Endothelial cell of umbilical vein (primary cell): ENCODE data around the gene NAV2.

Experiments
- POLR2A ChIP-seq: IDR thresholded peaks from 2 replicates; pipeline ENCODE4 v1.6.1; 2012; ENCODE audit warnings: low read depth, mild to moderate bottlenecking, control low read depth, low read length
- POLR2AphosphoS5 ChIP-seq: IDR thresholded peaks from 2 replicates; pipeline ENCODE4 v1.6.1; 2012; ENCODE audit warnings: low read depth, mild to moderate bottlenecking, control low read depth, low read length, moderate library complexity; ENCODE audit not compliant: insufficient read depth
- TF ChIP-seq, protein P1 (sequence below), 2 donors: IDR thresholded peaks; 1 replicate in 1 of 2; 2 replicates in 1 of 2; pipeline ENCODE4 v1.5.1; 2011; ENCODE audit warnings: low read length in 2 of 2, mild to moderate bottlenecking in 2 of 2, moderate library complexity in 2 of 2, control low read depth in 1 of 2, inconsistent platforms in 1 of 2, low read depth in 1 of 2; ENCODE audit not compliant: insufficient read depth in 1 of 2; ENCODE audit errors: extremely low read depth in 1 of 2

DNA sequence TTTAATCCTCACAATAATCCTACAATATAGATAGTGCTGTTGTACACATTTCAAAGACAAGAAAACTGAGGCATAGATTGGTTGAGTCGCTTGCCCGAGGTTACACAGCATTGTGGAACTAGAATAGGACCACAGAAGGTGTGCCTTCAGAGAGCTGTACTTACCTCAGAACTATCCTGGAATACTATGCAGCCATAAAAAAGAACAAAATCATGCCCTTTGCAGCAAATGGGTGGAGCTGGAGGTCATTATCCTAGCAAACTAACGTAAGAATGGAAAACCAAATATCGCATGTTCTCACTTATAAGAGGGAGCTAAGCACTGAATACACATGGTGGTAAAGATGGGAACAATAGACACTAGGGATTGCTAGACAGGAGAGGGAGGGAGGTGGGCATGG is 15.7 kb upstream of the NAV2 start:
- TF ChIP-seq POLR2A (no peak), POLR2AphosphoS5 (no peak)
- TF ChIP-seq, protein P1, sequence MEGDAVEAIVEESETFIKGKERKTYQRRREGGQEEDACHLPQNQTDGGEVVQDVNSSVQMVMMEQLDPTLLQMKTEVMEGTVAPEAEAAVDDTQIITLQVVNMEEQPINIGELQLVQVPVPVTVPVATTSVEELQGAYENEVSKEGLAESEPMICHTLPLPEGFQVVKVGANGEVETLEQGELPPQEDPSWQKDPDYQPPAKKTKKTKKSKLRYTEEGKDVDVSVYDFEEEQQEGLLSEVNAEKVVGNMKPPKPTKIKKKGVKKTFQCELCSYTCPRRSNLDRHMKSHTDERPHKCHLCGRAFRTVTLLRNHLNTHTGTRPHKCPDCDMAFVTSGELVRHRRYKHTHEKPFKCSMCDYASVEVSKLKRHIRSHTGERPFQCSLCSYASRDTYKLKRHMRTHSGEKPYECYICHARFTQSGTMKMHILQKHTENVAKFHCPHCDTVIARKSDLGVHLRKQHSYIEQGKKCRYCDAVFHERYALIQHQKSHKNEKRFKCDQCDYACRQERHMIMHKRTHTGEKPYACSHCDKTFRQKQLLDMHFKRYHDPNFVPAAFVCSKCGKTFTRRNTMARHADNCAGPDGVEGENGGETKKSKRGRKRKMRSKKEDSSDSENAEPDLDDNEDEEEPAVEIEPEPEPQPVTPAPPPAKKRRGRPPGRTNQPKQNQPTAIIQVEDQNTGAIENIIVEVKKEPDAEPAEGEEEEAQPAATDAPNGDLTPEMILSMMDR (IDR thresholded peaks at IDR 0.05; ENCODE audit: extremely low read depth in 1 of 2, insufficient read depth in 1 of 2, low read depth in 1 of 2, low read length in 2 of 2), result no peak
